ACC112 (cell line): ENCODE measurements around the gene HOXA7.
A peak's percentile ranks its signal among the peaks of the same experiment; 100 is the strongest.

Experiments
- H2AFZ ChIP-seq: fragments of 200-600 bp; sonication (generic); one replicate; pipeline ENCODE4 v1.6.0; 2017; ENCODE audit warnings: antibody characterized with exemption, low read length; ENCODE audit not compliant: unreplicated experiment
- H3K27ac ChIP-seq: fragments of 200-600 bp; sonication (generic); 2 replicates; pipeline ENCODE4 v1.5.1; 2014; ENCODE audit warnings: low read depth, mild to moderate bottlenecking, antibody characterized with exemption, low read length, moderate library complexity
- H3K27me3 ChIP-seq: fragments of 200-600 bp; sonication (generic); 2 replicates; pipeline ENCODE4 v1.6.1; 2014; ENCODE audit warnings: mild to moderate bottlenecking, antibody characterized with exemption, low read length, moderate library complexity, mixed read lengths; ENCODE audit not compliant: insufficient read depth
- H3K36me3 ChIP-seq: fragments of 200-600 bp; sonication (generic); 2 replicates; pipeline ENCODE4 v1.6.1; 2016; ENCODE audit warnings: mild to moderate bottlenecking, antibody characterized with exemption, low read length, moderate library complexity, mixed read lengths; ENCODE audit not compliant: insufficient read depth
- H3K4me1 ChIP-seq: fragments of 200-600 bp; sonication (generic); one replicate; pipeline ENCODE4 v1.6.1; 2016; ENCODE audit warnings: low read length, mixed read lengths; ENCODE audit not compliant: insufficient read depth, unreplicated experiment, control insufficient read depth
- H3K4me3 ChIP-seq: fragments of 200-600 bp; sonication (generic); 2 replicates; pipeline ENCODE4 v1.5.1; 2014; ENCODE audit warnings: mild to moderate bottlenecking, low read depth, low read length
- H3K79me2 ChIP-seq: fragments of 200-600 bp; sonication (generic); one replicate; pipeline ENCODE4 v1.6.0; 2016; ENCODE audit warnings: low read length; ENCODE audit not compliant: control insufficient read depth, unreplicated experiment, insufficient read depth

Gene HOXA7

GRCh38 chr7:27111751-27112277, 44.7 kb downstream of the HOXA7 start:
- no peak overlapping the region for H3K27ac ChIP-seq
- no peak overlapping the region for H2AFZ ChIP-seq
- no peak overlapping the region for H3K4me3 ChIP-seq
- H3K79me2 ChIP-seq: no peaks in the 10 kb centered on the region
- no peaks in the 10 kb centered on the region for H3K4me1 ChIP-seq
- peaks cover 96% of the 10 kb centered on the region for H3K27me3 ChIP-seq
- H3K36me3 ChIP-seq: no peaks in the 10 kb centered on the region

DNA sequence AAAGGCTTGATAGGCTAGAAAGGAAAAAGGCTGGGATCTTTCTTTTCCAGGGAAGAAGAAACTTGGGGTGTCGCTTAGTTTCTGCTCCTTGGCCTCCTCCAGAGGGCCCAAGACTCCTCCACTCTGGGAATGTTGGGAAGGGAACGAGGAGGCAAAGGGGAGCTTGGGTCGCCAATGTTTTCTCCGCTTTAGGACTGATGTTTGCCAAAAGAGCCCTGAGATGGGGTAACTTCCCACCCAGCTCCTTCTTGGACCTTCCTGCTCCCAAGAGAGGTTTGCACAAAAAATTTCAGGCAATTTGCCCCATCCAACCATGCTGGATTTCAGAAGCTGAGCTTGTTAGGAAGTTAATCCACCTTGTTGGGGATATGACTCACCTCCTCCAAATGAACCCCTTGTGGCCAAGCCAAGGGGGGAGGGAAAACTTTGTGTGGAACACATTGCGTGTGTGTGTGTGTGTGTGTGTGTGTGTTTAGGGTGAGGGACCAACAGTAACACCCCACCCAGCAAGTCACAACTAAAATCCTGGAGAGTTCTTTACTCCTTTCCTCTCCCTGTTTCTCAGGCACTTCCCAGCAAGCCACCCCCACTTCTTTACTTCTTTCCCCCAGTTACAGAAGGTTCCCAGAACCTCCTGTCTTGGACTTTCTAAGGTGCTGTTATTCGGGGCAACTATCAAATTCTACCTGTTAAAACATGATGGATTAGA, 45.3 kb downstream of the HOXA7 start:
- H3K27me3 ChIP-seq: peaks cover 96% of the 10 kb centered on the region
- H3K4me1 ChIP-seq: no peaks in the 10 kb centered on the region
- H3K4me3 ChIP-seq: no peak overlapping the region
- no peak overlapping the region for H2AFZ ChIP-seq
- no peak overlapping the region for H3K27ac ChIP-seq
- no peaks in the 10 kb centered on the region for H3K36me3 ChIP-seq
- H3K79me2 ChIP-seq: no peaks in the 10 kb centered on the region

DNA sequence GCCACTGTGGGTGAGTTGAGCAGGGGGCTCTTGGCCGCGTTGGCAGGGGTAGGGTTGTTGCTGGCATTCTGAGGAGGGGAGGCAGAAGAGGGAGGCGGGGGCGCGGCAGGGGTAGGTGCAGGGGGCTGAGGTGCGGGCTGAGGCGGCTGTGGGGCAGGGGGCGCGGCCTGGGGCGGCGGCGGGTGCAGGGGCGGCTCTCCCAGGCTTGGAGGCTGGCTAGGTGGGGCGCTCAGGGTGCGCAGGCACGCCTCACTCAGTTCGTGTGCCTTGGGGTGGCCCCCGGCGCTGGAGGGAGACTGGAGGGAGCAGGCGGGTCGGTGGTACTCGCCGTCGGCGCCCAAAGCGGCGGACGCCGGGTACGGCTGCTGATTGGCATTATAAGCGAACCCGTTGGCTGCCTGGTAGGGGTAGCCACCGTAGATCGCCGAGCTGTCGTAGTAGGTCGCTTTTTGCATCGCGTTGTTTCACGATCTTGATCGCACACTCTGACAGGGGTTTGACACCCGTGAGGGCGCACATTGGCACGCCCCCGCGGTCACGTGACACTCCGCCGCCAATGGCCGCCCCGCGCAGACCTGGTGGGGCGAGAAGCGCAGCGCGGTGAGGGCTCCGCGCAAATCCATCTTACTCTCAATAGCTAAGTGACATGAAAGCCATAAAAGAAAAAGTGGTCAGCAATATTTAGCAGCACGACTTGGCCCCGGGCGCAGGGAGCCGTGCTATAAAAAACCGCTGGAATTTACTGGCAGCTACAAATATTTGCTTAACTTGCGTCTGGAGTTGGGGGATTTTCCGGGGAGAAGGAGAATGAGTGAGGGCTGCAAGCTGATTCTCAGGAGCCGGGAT, 46.1 kb downstream of the HOXA7 start:
- Histone ChIP-seq H3K4me3 (peak overlapping the region; percentile 21; the same call in 1 of the 2 replicates), H3K4me1 (no peaks in the 10 kb centered on the region), H2AFZ (no peak overlapping the region), H3K27me3 (peaks cover 96% of the 10 kb centered on the region), H3K36me3 (no peaks in the 10 kb centered on the region), H3K27ac (no peak overlapping the region), H3K79me2 (no peaks in the 10 kb centered on the region)

DNA sequence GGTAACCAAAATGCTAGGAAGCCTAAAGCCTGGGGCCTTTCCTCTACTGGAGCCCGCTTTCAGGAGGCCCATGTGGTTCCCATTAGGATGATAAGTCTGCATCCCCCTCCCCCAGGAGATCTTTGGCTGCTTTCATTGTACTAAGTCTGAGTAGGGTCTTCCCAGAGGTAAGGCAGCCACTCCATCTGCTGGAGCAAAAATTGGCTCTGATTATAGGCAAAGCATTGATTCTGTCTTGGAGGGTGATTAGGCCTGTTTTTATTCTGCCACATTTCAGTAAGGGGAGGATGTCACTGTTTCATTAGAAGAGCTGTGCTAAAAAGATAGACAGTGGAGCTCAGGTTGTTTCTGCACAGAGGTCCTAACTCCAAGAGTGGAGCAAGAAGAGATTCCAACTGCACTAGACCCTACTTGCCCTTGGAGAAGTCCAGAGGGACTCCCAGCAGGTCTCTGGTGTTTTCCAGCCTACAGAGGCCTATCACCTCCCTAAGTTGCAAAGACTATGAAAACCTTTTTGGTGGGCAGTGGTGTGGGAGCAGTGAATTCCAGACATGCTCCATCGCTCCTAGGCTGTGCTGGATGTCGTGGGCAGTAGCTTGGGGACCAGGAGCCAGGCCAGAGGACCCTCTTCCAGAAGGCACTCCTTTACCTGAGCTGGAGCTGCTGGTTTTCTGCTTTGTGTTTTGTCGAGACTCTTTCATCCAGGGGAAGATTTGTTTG, 46.8 kb downstream of the HOXA7 start:
- H2AFZ ChIP-seq: no peak overlapping the region
- H3K4me1 ChIP-seq: no peaks in the 10 kb centered on the region
- no peak overlapping the region for H3K27ac ChIP-seq
- peaks cover 96% of the 10 kb centered on the region for H3K27me3 ChIP-seq
- no peak overlapping the region for H3K4me3 ChIP-seq
- no peaks in the 10 kb centered on the region for H3K79me2 ChIP-seq
- no peaks in the 10 kb centered on the region for H3K36me3 ChIP-seq

- peaks cover 100% of the 10 kb centered on the region for H3K27me3 ChIP-seq
Measured at GRCh38 chr7:27108390-27109127, 47.9 kb downstream of the HOXA7 start.

GRCh38 chr7:27107391-27108381, 48.8 kb downstream of the HOXA7 start:
- Histone ChIP-seq H3K4me1 (no peaks in the 10 kb centered on the region), H3K27ac (no peak overlapping the region), H3K79me2 (no peaks in the 10 kb centered on the region), H3K4me3 (no peak overlapping the region), H3K36me3 (no peaks in the 10 kb centered on the region), H2AFZ (no peak overlapping the region), H3K27me3 (peaks cover 100% of the 10 kb centered on the region)

More at GRCh38 chr7:27108390-27109127, 47.9 kb downstream of the HOXA7 start:
- Histone ChIP-seq H3K79me2 (no peaks in the 10 kb centered on the region), H3K4me3 (no peak overlapping the region), H3K36me3 (no peaks in the 10 kb centered on the region), H3K27ac (no peak overlapping the region), H3K4me1 (no peaks in the 10 kb centered on the region), H2AFZ (no peak overlapping the region)

DNA sequence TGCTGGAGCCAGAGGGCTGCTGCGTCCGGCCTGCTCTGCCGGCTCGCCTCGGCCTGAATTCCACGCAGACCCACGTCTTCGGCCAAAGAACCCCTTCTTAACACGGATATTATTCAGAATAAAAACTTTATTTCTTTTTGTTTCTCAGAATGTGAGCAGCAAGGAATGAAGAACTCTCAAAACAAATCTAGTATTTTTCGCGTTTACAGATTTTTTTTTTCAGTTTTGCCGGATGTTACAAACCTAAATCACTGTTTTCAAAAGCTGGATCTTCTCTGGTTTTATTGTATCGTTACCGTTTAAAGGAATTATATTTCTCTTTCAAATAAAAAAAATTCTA, 49.6 kb downstream of the HOXA7 start:
- Histone ChIP-seq H3K27ac (no peak overlapping the region), H2AFZ (no peak overlapping the region), H3K36me3 (no peaks in the 10 kb centered on the region), H3K79me2 (no peaks in the 10 kb centered on the region), H3K4me1 (no peaks in the 10 kb centered on the region), H3K27me3 (peaks cover 100% of the 10 kb centered on the region), H3K4me3 (peak overlapping the region; percentile 54; the same call in 1 of the 2 replicates)

DNA sequence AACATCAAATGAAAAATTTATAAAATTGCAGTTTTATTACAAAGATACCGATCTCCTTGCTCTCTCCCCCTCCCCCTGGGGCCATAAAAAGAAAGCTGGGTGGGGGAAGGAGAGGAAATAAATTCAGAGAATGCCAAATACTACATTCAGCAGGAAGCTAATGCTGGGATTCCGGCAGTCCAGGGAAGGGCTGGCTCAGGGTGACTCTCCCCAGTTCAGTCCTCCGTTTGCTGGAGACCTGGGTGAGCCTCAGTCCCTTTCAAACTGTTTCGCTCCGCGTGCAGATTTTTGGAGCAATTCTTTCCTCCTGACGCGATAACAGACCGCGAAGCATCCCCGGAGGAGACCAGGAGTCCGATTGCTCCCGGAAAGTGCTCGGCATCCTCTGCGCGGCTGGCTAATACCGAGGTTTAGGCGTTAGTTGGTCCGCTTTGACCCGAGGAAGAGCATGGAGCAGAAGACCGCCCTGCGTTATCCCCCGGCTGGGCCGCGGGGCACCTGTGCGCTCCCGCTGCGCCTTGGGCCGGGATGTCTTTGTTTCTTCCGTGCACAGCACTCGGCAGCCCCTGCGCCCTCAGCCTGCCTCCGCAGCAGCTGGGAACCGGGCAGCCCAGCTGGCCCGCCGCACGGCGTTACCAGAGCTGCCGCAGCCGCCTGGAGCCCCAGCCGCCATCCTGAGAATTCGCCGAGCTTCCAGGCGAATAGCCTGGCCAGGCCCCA, 50.1 kb downstream of the HOXA7 start:
- H3K27me3 ChIP-seq: peaks cover 100% of the 10 kb centered on the region

More for the DNA sequence above, 50.1 kb downstream of the HOXA7 start:
- Histone ChIP-seq H3K27ac (no peak overlapping the region), H3K36me3 (no peaks in the 10 kb centered on the region), H2AFZ (no peak overlapping the region), H3K79me2 (no peaks in the 10 kb centered on the region), H3K4me3 (peak overlapping the region; percentile 54; the same call in 1 of the 2 replicates), H3K4me1 (no peaks in the 10 kb centered on the region)
